ENCODE data around the gene HLA-DPA1.
"Not testable (repeated sequence)": the region's sequence is repeated elsewhere in the genome, so short reads cannot be mapped to it uniquely, and the experiment has no call there.

Gene HLA-DPA1

GRCh38 chr6:33073431-33073871 is at the start of gene HLA-DPA1:
TSS of gene HLA-DPA1 (minus strand) at chr6:33073649.
- DNase-seq (ENCODE audit: low read depth) = no peak

DNA sequence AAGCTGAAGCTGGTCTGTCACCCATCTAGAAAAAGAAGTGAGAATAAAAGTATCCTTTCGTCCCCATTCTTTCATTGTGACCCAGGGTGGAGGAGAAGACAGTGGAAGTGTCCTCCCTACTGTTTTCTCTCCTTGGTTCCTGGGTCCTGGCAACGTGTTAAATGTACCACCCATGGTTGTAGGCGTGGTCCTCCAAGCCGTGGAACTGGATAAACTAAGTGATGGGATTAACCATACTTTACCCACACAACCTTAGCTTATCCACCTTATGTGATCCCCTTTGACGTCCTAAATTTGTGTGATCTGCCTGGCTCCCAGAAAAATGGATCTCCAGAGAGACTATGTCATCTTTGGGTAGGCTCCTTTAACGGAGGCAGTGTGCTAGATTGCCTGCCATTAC is 49.7 kb upstream of the HLA-DPA1 start:
- no peak for DNase-seq (ENCODE audit: low read depth)

DNA sequence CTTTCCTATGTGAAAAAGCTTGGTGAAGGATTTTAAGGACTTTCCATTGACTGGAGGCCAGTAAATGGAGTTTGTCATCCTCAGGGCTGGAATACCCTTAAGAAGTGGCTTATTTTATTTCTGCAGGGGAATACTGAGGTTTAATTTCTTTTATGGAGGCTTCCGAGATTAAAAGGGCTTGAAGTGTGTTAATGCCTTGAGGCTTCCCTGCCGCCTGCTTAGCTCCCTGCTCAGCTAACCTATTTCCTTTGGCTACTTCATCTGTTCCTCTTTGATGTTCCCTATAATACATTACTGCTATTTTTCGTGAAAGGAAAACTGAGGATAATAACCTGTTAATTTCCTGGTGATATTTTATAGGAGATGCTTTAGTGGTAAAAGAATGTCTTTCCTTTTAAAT is 46.6 kb upstream of the HLA-DPA1 start:
- DNase-seq (ENCODE audit: low read depth) = no peak

DNA sequence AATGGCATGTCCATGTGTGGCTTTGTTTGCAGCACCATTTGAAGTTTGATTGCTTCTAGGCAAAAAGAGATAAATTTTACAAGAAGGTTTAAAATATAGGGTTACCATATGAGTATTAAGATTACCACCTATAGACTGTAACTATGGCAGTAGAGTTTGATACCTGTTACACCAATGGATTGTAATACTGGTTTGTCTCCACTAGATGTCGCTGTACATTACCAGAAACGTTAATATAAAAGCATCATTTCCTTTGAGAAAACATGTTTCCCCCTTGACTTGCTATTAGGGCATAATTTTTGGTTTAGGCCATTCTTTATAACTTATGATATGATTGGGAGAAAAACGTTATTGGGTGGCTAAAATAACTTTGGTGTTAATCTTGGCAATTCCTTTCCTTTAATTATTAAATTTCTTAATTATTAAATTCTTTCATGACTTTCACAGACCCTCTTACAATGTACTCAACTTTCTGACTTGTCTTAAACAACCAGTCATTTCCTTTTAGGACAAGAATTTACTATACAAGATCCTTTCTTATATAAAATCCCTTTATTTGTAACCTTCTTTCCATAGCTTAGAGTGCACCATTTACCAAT is 45.2 kb upstream of the HLA-DPA1 start:
- DNase-seq (ENCODE audit: low read depth) = no peak

GRCh38 chr6:33117811-33118277 is 44.4 kb upstream of the HLA-DPA1 start:
- no peak for DNase-seq (ENCODE audit: low read depth)

DNA sequence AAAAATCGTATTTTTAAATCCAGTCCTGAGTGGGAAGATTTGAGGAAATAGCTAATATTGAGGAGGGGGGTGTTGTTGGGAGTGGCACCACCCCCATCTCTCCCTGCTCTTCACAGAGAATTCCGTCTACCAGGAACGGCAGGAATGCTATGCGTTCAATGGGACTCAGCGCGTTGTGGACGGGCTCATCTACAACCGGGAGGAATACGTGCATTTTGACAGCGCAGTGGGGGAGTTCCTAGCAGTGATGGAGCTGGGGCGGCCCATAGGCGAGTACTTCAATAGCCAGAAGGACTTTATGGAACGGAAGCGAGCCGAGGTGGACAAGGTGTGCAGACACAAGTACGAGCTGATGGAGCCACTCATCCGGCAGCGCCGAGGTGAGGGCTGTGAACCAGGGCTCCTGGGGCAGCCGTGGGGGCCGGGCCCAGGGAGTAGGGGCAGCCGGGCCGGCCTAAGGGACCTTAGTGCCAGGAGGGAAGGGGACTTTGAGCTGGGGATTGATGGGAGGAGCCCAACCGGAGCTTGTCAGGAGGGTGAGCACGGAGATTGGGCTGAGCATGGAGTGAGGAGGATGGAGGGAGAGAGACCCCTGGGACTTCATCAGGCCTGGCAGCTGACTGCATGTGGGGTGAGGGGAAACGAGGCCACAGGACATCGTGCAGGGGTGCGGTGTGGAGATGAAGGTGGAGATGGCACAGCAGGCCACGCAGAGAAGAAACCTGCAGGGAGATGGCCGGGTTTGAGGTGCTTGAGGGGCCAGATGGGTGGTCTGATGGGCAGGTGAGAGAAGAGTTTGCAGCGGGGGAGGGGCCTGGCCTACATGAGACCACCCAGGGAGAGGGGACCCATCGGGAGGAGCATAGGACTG is 43.6 kb upstream of the HLA-DPA1 start:
- no peak for DNase-seq (ENCODE audit: low read depth)

DNA sequence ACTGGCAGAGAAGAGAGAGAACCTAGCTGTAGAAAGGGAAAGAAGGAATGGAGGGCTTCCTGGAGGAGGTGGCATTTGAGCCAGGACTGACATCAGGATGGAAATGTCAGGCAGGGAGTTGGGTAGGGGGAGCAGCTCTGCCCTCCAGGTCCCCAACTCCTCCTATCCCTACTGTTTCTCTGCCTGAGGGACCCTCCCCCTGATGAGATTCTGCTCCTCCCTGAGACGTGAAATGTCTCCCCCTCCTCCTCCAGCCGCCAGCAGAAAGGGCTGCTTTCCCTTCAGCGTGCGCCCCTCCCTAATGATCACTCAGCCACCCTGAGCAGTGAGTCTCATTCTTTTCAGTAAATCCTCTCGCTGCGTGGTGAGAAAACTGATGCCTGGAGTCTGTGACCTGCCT is 43.0 kb upstream of the HLA-DPA1 start:
- DNase-seq (ENCODE audit: low read depth) = no peak

DNA sequence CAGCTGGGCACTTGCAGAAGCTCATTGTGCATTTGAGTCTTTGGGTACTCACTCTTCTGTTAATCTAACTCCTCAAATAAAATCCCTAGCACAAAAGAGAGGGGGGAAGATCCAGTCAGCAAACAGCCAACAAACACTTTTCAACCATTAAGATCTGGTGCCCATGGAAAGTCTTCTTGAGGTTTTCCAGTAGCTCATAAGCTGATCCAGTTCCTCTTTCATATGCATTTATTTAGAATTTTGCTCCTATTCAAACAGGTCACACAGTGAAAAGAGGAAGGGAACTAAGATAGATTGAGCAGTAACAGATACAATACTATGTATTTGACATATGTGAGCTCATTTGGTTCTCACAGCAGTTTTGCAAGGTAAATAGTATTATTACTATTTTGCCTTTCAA is 41.0 kb upstream of the HLA-DPA1 start:
- DNase-seq (ENCODE audit: low read depth) = no peak

GRCh38 chr6:33113755-33114154 is 40.3 kb upstream of the HLA-DPA1 start:
- no peak for DNase-seq (ENCODE audit: low read depth)

DNA sequence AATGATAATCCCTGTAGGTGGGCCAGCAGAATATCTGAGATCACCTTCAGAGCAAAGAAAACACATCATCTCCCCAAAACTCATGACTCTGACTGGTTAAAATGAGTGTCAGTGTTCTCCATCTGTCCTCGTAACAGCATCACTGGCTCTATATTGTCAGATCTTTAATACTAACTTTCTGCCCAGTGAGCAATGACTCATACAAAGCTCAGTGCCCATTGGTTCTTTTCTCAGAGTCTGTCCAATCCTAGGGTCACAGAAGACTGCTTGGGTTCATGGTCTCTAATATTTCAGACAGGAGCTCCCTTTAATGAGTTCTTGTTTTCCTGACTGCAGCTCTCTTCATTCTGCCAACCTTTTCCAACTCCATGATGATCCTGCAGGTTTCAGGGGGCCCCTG is 38.7 kb upstream of the HLA-DPA1 start:
- no peak for DNase-seq (ENCODE audit: low read depth)

- no peak for DNase-seq (ENCODE audit: low read depth)
Observed at GRCh38 chr6:33108307-33108706, 34.9 kb upstream of the HLA-DPA1 start.

DNA sequence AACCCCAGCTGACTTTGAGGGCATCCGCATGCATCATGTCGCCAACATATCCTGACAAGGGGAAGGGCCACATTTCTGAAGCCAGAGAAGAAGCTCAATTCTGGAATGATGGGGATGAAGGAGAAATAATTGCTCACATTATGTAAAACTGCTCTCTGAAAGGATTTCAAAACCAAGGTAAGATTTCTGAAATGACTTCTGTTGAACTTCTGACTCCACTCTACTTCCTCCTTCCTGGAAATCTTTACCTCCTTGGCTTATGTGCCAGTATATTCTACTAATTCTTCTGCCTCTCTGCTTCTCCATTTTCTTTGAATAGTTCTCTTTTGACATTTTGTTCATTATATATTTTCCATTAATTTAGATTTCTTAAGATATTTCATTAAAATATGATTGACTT is 34.2 kb upstream of the HLA-DPA1 start:
- no peak for DNase-seq (ENCODE audit: low read depth)

- DNase-seq (ENCODE audit: low read depth) = no peak
Observed at GRCh38 chr6:33105916-33106871, 32.7 kb upstream of the HLA-DPA1 start.

DNA sequence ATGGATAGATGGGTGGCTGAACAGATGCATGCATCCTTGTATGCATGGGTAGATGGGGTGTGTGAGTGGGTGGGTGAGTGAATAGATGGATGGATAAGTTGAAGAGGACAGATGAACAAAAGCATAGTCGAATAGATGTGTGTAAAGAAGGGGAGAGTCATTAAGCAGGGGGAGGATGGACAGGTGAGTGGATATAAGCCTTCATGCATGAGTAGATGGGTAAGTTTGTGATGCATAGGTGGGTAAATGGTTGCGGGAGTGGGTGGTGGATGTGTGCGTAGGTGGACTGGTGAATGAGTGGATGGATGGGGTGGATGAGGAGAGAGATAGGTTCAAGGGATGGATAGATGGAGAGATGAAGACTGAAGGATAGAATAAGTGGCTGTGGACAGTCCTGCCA is 31.9 kb upstream of the HLA-DPA1 start:
- no peak for DNase-seq (ENCODE audit: low read depth)

GRCh38 chr6:33104887-33105286 is 31.4 kb upstream of the HLA-DPA1 start:
- DNase-seq (ENCODE audit: low read depth) = no peak

DNA sequence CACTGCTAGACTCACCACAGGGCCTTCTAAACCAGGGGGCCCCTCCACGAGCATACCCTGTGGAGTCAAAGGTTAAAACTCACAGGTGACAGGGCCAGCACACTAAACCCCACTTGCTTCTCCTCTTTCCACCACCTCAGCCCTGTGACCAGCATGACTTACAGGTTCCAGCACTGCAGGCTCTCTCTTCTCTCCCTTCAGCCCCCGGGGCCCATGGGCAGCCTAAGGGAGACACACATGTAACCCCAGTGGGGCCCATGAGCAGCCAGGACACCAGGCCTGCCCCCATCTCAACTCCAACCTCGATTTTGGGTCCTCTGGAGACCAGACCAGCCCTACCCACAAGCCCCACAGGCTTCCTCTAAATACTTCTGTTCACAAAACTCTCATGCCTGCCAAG is 30.3 kb upstream of the HLA-DPA1 start:
- DNase-seq (ENCODE audit: low read depth) = no peak

DNA sequence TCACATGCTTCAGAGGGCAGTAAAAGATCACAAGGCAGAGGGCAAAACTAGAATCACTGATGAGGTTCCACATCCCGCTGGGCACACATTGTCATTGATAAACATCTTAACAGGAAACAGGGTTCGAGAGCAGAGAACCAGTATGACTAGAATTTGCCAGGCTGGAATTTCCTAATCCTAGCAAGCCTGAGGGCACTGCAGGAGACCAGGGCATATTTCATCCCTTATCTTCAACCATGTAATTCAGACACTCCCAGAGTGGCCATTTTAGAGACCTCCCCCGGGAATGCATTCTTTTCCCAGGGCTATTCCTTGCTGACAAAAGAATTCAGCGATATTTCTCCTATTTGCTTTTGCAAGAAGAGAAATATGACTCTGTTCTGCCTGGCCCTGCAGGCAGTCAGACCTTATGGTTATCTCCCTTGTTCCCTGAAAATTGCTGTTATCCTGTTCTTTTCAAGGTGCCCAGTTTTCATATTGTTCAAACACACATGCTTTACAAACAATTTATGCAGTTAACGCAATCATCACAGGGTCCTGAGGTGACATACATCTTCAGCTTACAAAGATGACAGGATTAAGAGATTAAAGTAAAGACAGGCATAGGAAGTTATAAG is 27.8 kb upstream of the HLA-DPA1 start:
- DNase-seq (ENCODE audit: low read depth) = not testable (repeated sequence)

DNA sequence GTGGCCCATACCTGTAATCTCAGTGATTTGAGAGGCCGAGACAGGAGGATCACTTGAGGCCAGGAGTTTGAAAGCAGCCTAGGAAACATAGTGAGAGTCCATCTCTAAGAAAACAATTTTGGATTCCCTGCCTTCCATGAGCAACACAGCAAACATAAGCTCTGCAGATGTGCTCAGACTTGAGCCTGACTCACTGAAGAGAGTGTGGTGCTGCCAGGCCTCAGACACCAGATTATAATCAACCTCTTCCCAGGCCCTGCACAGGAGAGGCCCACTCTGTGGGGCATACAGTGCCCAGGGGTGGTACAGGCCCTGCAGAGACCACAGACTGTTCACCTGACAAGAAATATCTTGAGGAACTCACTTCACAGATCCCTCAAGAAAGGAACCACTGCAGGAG is 22.2 kb upstream of the HLA-DPA1 start:
- no peak for DNase-seq (ENCODE audit: low read depth)

GRCh38 chr6:33093855-33094254 is 20.4 kb upstream of the HLA-DPA1 start:
- no peak for DNase-seq (ENCODE audit: low read depth)

GRCh38 chr6:33092385-33092784 is 18.9 kb upstream of the HLA-DPA1 start:
- no peak for DNase-seq (ENCODE audit: low read depth)

DNA sequence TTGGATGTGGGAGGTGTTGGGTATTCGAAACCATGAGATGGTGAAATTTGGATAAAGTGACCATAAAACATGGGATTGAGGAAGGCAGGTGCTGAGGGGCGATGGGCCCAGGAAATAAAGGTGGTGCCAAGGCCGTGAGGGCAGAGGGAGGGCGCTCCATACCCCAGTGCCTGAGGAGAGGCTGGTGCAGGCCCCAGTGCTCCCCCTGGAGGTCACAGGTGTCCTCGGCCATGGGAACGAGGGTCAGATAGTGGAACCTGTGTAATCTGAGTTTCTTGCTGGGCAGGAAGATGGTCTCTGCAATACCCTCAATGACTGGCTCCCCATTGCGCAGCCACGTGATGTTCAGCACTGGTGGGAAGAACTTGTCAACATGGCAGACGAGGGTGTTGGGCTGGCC is 18.5 kb upstream of the HLA-DPA1 start:
- DNase-seq (ENCODE audit: low read depth) = no peak

All from GM04503 (cell line).